Esophagus muscularis mucosa (tissue), 4 donors: Measurements from ENCODE around the gene FBN1.

Source experiments
- EP300 ChIP-seq: sonication (generic); formaldehyde crosslinking; IDR thresholded peaks from one replicate; pipeline ENCODE4 v1.6.1; 2017; ENCODE audit warnings: antibody characterized with exemption
- POLR2A ChIP-seq: fragments of 450-650 bp; IDR thresholded peaks from one replicate; pipeline ENCODE4 v1.6.1; 2017; ENCODE audit warnings: antibody characterized with exemption, moderate library complexity, mild to moderate bottlenecking, low read depth
- POLR2AphosphoS5 ChIP-seq, 2 donors: sonication (generic); formaldehyde crosslinking; IDR thresholded peaks; one replicate each; pipeline ENCODE4 v1.6.1; 2017; ENCODE audit warnings: antibody characterized with exemption in 2 of 2
- TF ChIP-seq, protein P1 (sequence below), 3 experiments: fragments of 200-600 bp in 2 of 3; fragments of 450-650 bp in 1 of 3; sonication (generic) in 2 of 3; IDR thresholded peaks; one replicate each; pipeline ENCODE4 v1.5.1; 2017 to 2019; ENCODE audit warnings: antibody characterized with exemption in 3 of 3, mild to moderate bottlenecking in 2 of 3, moderate library complexity in 1 of 3

DNA sequence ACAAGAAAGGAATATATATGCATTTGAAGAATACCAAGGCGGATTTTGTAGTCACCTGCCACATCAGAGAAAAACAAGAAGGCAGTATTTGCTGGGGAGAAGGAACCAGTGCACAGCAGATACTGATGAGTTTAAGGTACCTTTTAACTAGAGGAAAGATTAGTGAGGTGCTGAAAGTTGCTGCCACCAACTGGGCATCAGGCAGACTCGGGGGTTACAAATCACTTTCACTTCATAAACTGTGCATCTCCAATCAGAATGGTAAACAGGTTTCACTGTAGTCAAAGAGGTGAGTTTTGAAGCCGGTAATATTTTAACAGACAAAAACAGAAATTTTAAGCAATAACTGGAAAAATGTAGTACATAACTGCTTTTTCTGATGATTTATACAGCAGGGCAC lies 4.1 kb downstream of the FBN1 start:
- no peak for TF ChIP-seq POLR2AphosphoS5 (IDR thresholded peaks at IDR 0.05)
- TF ChIP-seq, protein P1, sequence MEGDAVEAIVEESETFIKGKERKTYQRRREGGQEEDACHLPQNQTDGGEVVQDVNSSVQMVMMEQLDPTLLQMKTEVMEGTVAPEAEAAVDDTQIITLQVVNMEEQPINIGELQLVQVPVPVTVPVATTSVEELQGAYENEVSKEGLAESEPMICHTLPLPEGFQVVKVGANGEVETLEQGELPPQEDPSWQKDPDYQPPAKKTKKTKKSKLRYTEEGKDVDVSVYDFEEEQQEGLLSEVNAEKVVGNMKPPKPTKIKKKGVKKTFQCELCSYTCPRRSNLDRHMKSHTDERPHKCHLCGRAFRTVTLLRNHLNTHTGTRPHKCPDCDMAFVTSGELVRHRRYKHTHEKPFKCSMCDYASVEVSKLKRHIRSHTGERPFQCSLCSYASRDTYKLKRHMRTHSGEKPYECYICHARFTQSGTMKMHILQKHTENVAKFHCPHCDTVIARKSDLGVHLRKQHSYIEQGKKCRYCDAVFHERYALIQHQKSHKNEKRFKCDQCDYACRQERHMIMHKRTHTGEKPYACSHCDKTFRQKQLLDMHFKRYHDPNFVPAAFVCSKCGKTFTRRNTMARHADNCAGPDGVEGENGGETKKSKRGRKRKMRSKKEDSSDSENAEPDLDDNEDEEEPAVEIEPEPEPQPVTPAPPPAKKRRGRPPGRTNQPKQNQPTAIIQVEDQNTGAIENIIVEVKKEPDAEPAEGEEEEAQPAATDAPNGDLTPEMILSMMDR (IDR thresholded peaks at IDR 0.05) = peak; percentile 50 to 69 (median 53)
- TF ChIP-seq POLR2A = no peak
- TF ChIP-seq EP300 = no peak
